ENCODE results near the gene SLC9A7.
A peak's percentile ranks its signal among the peaks of the same experiment; 100 is the strongest.
"Not testable (repeated sequence)": the region's sequence is repeated elsewhere in the genome, so short reads cannot be mapped to it uniquely, and the experiment has no call there.

Gene SLC9A7

DNA sequence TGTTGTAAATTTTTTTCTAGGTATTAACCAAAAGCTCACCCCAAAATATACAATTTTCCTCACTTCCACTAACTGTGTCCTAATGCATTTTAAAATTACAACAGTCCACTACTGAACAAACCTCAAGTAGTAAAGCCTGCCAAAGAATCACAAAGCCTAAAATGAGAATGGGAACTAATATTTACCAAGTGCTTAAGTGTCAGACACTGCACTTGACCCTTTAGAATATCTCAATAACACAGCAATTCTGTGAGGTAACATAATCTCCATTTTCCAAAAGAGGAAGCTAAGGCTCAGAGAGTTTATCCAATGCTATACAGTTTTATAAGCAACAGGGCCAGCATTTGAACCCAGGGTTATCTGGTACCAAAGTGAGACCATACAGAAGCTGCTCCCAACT lies 4.9 kb downstream of the SLC9A7 start:
- peak; percentile 13 for DNase-seq

- DNase-seq: no peak
Observed at GRCh38 chrX:46750889-46751288, 8.0 kb downstream of the SLC9A7 start.

DNA sequence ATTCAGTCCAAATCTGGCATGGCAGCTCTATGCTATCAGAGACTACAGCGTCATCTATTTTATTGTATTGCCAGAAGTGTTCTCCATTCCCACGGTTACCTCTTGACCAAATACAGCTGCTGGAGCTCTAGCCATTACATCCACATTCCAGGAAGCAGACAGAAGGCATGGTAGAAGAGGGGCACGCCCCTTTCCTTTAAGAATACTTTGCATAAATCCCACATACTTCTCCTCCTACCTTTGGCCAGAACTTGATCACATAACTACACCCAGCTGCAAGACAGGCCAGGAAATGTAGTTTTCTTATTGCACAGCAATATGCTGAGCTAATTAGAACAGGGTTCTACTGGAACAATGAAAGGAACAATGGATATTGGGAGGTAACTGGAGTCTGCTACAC lies 14.9 kb downstream of the SLC9A7 start:
- no peak for DNase-seq

DNA sequence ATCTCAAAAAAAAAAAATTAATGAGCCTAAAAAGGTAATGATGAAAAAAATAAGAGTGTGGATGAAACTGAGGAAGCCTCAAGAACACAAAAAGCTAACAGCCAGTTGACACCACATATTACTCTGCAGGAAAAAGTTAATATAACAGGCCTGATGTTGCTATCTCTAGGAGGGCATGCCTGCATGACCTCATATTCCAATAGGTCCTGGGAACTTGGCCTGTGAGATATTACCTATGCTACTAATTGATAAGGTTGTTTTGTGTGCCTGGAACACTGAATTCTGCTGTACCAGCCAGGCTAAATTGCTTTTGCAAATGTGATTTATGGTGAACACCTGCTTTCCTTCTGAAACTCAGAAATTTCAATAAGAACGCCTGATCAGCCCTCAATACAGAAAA lies 15.9 kb downstream of the SLC9A7 start:
- DNase-seq: no peak

GRCh38 chrX:46739736-46740135 lies 19.2 kb downstream of the SLC9A7 start:
- DNase-seq: no peak

DNA sequence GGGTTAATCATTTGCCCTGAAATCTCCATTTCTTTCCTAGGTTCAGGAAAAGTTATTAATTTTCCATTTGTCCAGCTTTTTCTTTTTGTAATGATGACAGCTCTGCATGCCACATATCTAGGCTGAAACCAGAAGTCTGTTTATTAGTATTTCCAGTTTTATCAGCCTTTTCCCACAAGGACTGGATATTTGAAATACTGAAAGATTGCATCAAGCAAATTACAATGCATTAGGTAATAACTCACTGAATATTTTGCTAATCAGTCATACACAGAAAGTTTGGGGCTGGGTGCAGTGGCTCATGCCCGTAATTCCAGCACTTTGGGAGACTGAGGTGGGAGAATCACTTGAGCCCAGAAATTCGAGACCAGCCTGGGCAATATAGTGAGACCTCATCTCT lies 21.5 kb downstream of the SLC9A7 start:
- no peak for DNase-seq

- no peak for DNase-seq
Observed at GRCh38 chrX:46737041-46737440, 21.9 kb downstream of the SLC9A7 start.

- DNase-seq: no peak
Observed at GRCh38 chrX:46735622-46736021, 23.3 kb downstream of the SLC9A7 start.

GRCh38 chrX:46733226-46733625 lies 25.7 kb downstream of the SLC9A7 start:
- no peak for DNase-seq

- no peak for DNase-seq
Observed at GRCh38 chrX:46730765-46731164, 28.2 kb downstream of the SLC9A7 start.

- DNase-seq: no peak
Observed at GRCh38 chrX:46727441-46727840, 31.5 kb downstream of the SLC9A7 start.

DNA sequence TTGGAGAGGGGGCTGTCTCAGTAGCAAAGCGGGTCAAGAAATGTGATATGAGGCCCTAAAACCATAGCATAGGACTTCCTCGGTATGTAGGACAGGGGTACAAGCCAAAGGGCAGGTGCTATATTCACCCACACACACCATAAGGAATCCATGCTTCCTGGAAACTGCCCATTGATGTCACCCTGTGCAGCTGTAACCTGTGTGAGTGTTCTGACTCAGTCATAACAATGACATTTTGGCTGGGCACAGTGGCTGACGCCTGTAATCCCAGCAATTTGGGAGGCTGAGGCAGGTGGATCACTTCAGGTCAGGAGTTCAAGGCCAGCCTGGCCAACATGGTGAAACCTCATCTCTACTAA lies 35.4 kb downstream of the SLC9A7 start:
- not testable (repeated sequence) for DNase-seq

GRCh38 chrX:46722742-46723568 lies 36.0 kb downstream of the SLC9A7 start:
- DNase-seq: no peak

GRCh38 chrX:46716796-46717195 lies 42.1 kb downstream of the SLC9A7 start:
- DNase-seq: no peak

DNA sequence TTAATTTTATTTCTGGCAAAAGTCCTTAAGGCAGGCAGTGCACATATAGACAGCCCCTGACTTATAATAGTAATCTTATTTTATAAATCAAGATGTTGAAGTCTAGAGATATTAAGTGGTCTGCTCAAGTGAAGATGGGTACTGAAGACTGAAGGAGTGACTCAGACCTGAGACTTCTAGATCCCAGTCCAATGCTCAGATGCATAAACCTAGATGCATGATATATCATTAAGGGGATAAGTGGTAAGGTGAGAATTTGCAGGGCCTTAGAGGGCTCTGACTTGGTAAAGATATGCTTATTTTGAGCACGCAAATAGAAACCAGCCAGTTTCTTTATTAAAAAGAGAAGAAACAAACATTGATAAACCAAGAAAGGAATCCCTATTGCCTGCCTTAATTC lies 42.9 kb downstream of the SLC9A7 start:
- DNase-seq: no peak

DNA sequence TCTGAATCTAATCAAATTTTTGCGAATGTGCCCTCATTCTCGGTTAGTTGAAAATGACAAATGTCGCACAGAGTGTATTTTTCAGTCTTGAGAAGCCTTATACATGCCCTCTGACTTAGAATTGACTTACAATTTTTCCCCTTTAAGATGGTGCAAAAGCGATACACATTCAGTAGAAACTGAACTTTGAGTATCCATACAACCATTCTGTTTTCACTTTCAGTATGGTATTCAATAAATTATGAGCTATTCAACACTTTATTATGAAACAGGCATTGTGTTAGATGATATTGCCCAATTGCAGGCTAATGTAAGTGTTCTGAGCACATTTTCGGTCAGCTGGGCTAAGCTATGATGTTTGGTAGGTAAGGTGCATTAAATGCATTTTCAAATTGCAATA lies 43.4 kb downstream of the SLC9A7 start:
- DNase-seq: no peak

- no peak for DNase-seq
Observed at GRCh38 chrX:46713672-46714490, 45.0 kb downstream of the SLC9A7 start.

DNA sequence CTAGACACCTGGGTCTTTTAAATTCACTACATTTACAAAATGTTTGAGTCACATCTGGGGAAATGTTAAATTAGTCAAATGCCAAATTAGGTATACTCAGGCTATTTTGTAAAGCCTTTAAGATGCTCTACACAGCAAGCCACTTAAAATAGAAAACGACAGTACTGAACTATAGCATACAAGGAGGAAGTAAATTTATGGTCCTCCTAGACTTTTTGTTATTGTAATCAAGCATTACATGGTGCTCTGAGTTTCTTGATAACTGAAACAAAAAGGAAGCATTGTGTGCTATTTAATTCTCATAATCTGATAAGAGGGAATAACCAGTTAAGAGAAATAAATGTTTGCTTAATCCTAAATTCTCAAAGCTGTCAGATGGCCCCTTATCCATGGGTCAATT lies 46.2 kb downstream of the SLC9A7 start:
- DNase-seq: no peak

- DNase-seq: peak; percentile 7
Observed at GRCh38 chrX:46710927-46711623, 47.8 kb downstream of the SLC9A7 start.

DNA sequence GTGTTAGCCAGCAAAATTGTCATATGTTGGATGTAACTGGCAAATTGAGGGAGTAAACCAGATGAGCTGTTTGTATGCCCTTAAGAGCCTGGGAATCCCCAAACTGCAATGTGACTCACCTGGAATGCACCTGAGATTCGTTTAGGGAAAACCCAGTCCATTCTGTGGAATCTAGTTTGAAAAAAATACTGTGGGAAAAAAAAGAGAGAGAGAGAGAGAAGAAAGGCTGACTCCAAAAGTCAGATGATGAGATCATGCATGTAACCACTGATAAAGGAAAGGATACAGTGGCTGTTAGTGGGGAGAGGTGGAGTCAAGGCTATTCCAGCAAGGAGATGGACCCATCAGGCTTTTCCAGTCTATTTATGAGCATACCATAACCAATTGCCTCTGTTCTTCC lies 48.5 kb downstream of the SLC9A7 start:
- no peak for DNase-seq

DNA sequence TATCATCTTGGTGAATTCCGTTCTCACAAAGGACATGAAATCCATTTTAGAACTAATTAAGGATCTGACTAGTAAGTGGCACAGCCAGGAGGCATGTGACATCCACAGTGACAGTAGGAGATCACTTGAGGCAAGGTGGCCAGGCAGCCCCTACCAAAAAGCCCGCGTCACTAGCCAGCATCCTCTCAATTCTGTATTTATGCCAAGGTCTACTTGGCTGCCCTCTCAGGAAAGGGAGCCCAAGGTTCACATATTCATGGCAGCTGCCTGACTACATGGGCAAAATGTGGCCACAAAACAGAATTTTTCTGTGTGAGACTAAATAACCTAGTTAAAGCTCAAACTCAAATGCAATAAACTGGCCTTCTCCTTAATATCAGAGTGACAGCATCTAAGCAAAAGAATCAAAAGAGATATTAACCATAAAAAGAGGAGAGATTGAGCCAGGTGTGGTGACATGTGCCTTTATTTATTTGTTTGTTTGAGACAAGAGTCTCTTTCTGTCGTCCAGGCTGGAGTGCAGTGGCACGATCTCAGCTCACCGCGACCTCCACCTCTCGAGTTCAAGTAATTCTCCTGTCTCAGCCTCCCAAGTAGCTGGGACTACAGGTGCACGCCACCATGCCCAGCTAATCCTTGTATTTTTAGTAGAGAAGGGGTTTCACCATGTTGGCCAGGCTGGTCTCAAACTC lies 51.5 kb downstream of the SLC9A7 start:
- DNase-seq: no peak

DNA sequence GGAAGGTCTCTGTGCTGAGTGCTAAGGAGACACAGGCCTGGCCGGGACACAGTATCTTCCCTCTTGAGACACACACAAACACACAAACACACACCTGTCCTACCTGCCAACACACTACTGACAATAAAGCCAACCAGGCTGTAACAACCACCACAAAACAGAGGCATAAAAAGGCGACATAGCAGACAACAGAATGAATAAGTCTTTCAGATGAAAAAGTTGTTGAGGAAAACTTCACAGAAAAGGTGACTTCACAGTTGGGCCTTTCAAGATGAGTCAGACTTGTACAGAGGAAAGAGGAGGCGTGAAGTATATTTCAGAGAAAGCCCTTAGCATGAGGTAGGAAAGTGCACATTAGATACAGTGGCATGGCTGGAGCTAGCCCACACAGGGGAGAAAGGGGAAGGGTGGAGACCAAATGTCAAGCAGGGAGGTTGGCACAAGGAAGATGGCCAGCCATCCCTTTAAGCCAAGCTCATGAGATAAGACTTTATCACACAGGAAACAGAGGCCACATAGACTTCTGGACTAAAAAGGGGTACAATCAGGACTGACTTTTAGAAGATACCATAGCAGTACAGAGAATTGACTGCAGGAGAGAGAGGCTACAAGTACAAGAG lies 54.0 kb downstream of the SLC9A7 start:
- DNase-seq: no peak

DNA sequence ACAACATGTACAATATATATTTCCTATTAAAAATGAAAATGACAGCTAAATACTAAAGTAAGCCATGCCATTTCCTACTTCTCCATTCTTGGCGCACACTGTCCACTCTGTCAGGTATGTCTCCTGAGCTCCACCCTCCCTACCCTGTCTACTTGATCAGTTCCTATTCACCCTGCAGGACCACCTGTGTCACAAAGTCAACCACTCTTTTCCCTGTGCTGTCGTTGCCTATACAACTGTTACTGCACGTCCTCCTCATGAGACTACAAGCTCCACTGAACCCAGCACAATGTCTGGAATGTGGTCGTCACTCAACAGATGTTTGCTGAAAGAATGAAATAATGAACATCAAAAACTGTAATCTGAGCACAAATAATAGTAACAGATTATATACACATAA lies 54.9 kb downstream of the SLC9A7 start:
- no peak for DNase-seq
